Measurements from ENCODE around the gene PHACTR1. TPM values are rescaled to one million over a fixed set of nuclear protein-coding genes. Genes with fewer than 3 reads are reported as not detected.

PHACTR1 gene
- total and polyA plus RNA-seq, 2 donors, result 3.1 to 6.3 TPM

- peaks cover 27 to 47% of the 10 kb centered on the region in 2 donors for H3K36me3 ChIP-seq (ENCODE audit: control insufficient read depth in 2 of 2, insufficient read depth in 2 of 2, low read length in 1 of 2)
- H3K27ac ChIP-seq (ENCODE audit: low read depth in 1 of 2, low read length in 1 of 2), result no peak overlapping the region
- H3K27me3 ChIP-seq (ENCODE audit: control insufficient read depth in 2 of 2, insufficient read depth in 1 of 2, low read length in 1 of 2), result no peaks in the 10 kb centered on the region
- peaks cover 6 to 30% of the 10 kb centered on the region in 2 donors for H3K9me3 ChIP-seq (ENCODE audit: control insufficient read depth in 2 of 2, insufficient read depth in 1 of 2, low read length in 1 of 2)
- no peak for DNase-seq (ENCODE audit: low read depth in 6 of 9, low spot score in 9 of 9)
- no peaks in the 10 kb centered on the region for H3K4me1 ChIP-seq (ENCODE audit: control insufficient read depth in 2 of 2, insufficient read depth in 2 of 2, low read length in 2 of 2)
- 94% methylated on average over 9 of the region's 9 CpGs for WGBS
- H3K4me3 ChIP-seq (ENCODE audit: low read length in 2 of 2), result no peak overlapping the region
These were observed 573.3 kb downstream of the PHACTR1 start for GRCh38 chr6:13289789-13290318.

DNA sequence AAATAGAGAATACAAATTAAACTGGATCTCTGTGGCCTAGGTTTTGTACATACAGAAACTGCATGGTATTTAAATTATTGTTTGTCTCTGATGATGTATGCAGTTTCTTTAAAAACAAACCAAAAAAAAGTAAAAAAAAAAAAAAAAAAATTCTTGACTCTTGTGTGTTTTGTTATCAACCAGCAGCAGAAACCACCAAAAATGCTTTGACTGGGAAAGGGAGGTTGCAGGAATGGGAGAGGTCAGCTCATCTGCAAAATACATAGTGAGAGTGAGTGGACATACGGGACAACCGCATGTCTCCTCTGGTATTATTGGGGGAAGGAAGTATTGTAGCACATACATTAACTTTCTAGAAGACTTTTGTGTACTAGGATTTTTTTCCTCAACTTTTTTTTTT lies 573.8 kb downstream of the PHACTR1 start:
- Histone ChIP-seq H3K27ac (ENCODE audit: low read depth in 1 of 2, low read length in 1 of 2) (no peak overlapping the region), H3K9me3 (ENCODE audit: control insufficient read depth in 2 of 2, insufficient read depth in 1 of 2, low read length in 1 of 2) (peaks cover 6 to 30% of the 10 kb centered on the region in 2 donors), H3K4me3 (ENCODE audit: low read length in 2 of 2) (no peak overlapping the region), H3K36me3 (ENCODE audit: control insufficient read depth in 2 of 2, insufficient read depth in 2 of 2, low read length in 1 of 2) (peaks cover 32 to 48% of the 10 kb centered on the region in 2 donors), H3K4me1 (ENCODE audit: control insufficient read depth in 2 of 2, insufficient read depth in 2 of 2, low read length in 2 of 2) (no peaks in the 10 kb centered on the region), H3K27me3 (ENCODE audit: control insufficient read depth in 2 of 2, insufficient read depth in 1 of 2, low read length in 1 of 2) (no peaks in the 10 kb centered on the region)
- DNase-seq (ENCODE audit: low read depth in 6 of 9, low spot score in 9 of 9), result no peak
- WGBS, result 99% methylated on average over 2 of the region's 2 CpGs

DNA sequence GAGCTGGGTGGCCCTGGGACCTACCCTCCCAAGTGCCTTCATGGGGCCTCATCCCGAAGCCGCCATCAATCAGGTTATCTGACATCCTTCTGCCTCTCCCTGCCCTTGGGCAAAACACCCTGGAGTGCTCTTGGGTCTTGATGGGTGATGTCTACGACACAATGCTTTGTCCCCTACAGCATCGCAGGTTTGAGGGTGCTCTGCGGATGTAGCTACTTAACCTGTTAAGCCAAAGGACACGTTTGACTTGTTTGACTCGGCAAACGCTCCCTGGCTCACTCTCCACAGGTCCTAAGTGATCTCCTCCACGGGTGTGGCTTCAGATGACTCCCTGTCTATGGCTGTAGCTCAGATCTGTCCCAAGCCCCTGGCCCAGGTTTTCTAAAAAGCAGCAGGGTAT lies 576.2 kb downstream of the PHACTR1 start:
- DNase-seq (ENCODE audit: low read depth in 6 of 9, low spot score in 9 of 9), result no peak
- Histone ChIP-seq H3K27me3 (ENCODE audit: control insufficient read depth in 2 of 2, insufficient read depth in 1 of 2, low read length in 1 of 2) (no peaks in the 10 kb centered on the region), H3K4me3 (ENCODE audit: low read length in 2 of 2) (no peak overlapping the region), H3K27ac (ENCODE audit: low read depth in 1 of 2, low read length in 1 of 2) (no peak overlapping the region), H3K36me3 (ENCODE audit: control insufficient read depth in 2 of 2, insufficient read depth in 2 of 2, low read length in 1 of 2) (peaks cover 37 to 40% of the 10 kb centered on the region in 2 donors), H3K9me3 (ENCODE audit: control insufficient read depth in 2 of 2, insufficient read depth in 1 of 2, low read length in 1 of 2) (peaks cover 2 to 15% of the 10 kb centered on the region in 2 donors), H3K4me1 (ENCODE audit: control insufficient read depth in 2 of 2, insufficient read depth in 2 of 2, low read length in 2 of 2) (no peaks in the 10 kb centered on the region)
- WGBS, result 97% methylated on average over 9 of the region's 9 CpGs

DNA sequence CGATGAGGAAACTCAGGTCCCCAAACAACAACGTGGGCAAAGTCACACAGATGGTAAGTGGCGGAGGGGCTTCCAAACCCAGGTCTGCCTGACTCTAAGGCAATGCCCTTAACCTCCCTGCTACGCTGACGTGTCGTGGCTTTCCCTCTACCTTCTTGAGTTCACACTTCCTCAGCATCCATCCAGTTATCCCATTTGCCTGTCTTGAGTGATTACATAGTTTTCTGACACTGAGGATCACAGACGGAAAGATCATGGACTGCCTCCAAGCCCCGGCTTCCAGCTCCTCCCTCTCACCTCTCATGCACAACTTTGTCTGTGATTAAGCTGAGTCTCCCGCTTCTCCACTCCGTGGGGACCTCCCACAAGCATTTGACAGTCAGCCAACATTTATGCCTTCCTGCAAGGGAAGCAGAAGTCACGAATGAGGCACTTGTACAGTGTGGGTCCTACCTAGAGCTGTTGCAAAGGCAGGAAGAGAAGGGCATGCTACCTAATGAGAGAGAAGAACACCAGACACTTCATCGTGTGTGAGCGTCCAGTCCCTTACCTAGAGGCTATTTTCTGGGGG lies 578.0 kb downstream of the PHACTR1 start:
- H3K4me3 ChIP-seq (ENCODE audit: low read length in 2 of 2), result no peak overlapping the region
- no peak overlapping the region for H3K27ac ChIP-seq (ENCODE audit: low read depth in 1 of 2, low read length in 1 of 2)
- H3K36me3 ChIP-seq (ENCODE audit: control insufficient read depth in 2 of 2, insufficient read depth in 2 of 2, low read length in 1 of 2), result peaks cover 37 to 41% of the 10 kb centered on the region in 2 donors
- no peaks in the 10 kb centered on the region for H3K4me1 ChIP-seq (ENCODE audit: control insufficient read depth in 2 of 2, insufficient read depth in 2 of 2, low read length in 2 of 2)
- WGBS, result 83% methylated on average over 13 of the region's 13 CpGs
- DNase-seq (ENCODE audit: low read depth in 6 of 9, low spot score in 9 of 9), result no peak
- no peaks in the 10 kb centered on the region for H3K27me3 ChIP-seq (ENCODE audit: control insufficient read depth in 2 of 2, insufficient read depth in 1 of 2, low read length in 1 of 2)
- H3K9me3 ChIP-seq (ENCODE audit: control insufficient read depth in 2 of 2, insufficient read depth in 1 of 2, low read length in 1 of 2), result peaks cover 0 to 1% of the 10 kb centered on the region in 2 donors

DNA sequence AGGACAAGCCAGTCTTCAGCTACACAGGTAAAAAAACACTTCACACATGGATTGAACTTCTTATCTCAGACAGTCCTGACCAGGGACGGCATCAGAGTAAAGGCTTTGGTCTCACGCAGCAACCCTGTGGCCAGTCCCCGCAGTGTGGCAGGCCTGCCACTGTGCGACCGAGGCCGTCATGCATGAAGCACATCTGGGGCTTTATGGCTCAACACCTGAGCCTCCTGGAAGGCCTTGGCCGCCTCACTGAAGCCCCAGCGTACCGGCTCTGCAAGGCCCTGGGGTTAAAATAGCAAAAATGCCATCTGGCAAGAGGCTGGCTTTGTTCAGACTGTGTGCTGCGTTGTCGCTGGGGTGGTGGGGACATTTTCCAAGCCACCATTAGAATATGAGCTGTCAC lies 579.0 kb downstream of the PHACTR1 start:
- peaks cover 0 to 1% of the 10 kb centered on the region in 2 donors for H3K9me3 ChIP-seq (ENCODE audit: control insufficient read depth in 2 of 2, insufficient read depth in 1 of 2, low read length in 1 of 2)
- H3K4me3 ChIP-seq (ENCODE audit: low read length in 2 of 2), result no peak overlapping the region
- no peaks in the 10 kb centered on the region for H3K27me3 ChIP-seq (ENCODE audit: control insufficient read depth in 2 of 2, insufficient read depth in 1 of 2, low read length in 1 of 2)
- peaks cover 44 to 50% of the 10 kb centered on the region in 2 donors for H3K36me3 ChIP-seq (ENCODE audit: control insufficient read depth in 2 of 2, insufficient read depth in 2 of 2, low read length in 1 of 2)
- DNase-seq (ENCODE audit: low read depth in 6 of 9, low spot score in 9 of 9), result no peak
- H3K27ac ChIP-seq (ENCODE audit: low read depth in 1 of 2, low read length in 1 of 2), result no peak overlapping the region
- WGBS, result 97% methylated on average over 11 of the region's 11 CpGs
- no peaks in the 10 kb centered on the region for H3K4me1 ChIP-seq (ENCODE audit: control insufficient read depth in 2 of 2, insufficient read depth in 2 of 2, low read length in 2 of 2)

DNA sequence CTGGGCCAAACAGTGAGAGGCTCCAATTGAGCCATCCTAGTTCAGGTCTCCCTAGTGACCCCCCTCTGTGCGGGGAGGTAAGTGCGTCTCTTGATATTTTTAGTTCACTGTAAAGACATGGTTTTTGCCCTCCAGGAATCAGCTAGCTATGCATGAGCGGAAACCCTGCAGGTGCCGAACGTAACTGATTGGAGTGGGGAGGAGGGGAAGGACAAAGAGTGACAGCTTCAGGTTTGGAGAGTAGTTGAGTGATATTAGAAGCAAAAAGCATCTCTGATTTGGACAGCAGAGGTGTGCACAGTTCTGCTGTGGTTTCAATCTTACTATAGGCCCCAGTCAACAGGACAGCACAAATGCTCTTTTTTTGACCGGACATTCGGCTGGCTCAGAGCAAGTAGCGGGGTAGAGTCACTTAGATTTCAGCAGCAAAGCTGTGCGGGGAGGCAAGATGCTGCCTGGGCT lies 580.0 kb downstream of the PHACTR1 start:
- Histone ChIP-seq H3K27me3 (ENCODE audit: control insufficient read depth in 2 of 2, insufficient read depth in 1 of 2, low read length in 1 of 2) (no peaks in the 10 kb centered on the region), H3K4me1 (ENCODE audit: control insufficient read depth in 2 of 2, insufficient read depth in 2 of 2, low read length in 2 of 2) (no peaks in the 10 kb centered on the region), H3K9me3 (ENCODE audit: control insufficient read depth in 2 of 2, insufficient read depth in 1 of 2, low read length in 1 of 2) (no peaks in the 10 kb centered on the region), H3K36me3 (ENCODE audit: control insufficient read depth in 2 of 2, insufficient read depth in 2 of 2, low read length in 1 of 2) (peaks cover 39 to 55% of the 10 kb centered on the region in 2 donors), H3K4me3 (ENCODE audit: low read length in 2 of 2) (no peak overlapping the region), H3K27ac (ENCODE audit: low read depth in 1 of 2, low read length in 1 of 2) (no peak overlapping the region)
- DNase-seq (ENCODE audit: low read depth in 6 of 9, low spot score in 9 of 9), result no peak
- WGBS, result 94% methylated on average over 9 of the region's 9 CpGs

DNA sequence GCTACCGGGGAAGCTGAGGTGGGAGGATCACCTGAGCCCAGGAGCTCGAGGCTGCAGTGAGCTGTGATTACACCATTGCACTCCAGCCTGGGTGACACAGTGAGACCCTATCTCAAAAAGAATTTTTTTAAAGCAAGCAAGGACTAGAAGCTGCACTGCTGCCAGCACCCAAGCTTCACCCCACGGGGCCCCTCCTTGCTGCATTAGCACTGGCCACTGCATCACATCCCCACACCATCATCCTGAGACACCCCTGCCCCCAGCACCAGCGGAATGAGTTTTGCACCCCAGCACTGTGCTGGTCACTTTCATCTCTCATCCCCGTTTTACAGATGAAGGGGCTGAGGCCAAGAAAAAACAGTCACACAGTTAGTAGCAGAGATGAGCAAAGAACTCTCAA lies 580.8 kb downstream of the PHACTR1 start:
- H3K27ac ChIP-seq (ENCODE audit: low read depth in 1 of 2, low read length in 1 of 2), result no peak overlapping the region
- 98% methylated on average over 5 of the region's 5 CpGs for WGBS
- peaks cover 38 to 63% of the 10 kb centered on the region in 2 donors for H3K36me3 ChIP-seq (ENCODE audit: control insufficient read depth in 2 of 2, insufficient read depth in 2 of 2, low read length in 1 of 2)
- H3K4me3 ChIP-seq (ENCODE audit: low read length in 2 of 2), result no peak overlapping the region
- H3K4me1 ChIP-seq (ENCODE audit: control insufficient read depth in 2 of 2, insufficient read depth in 2 of 2, low read length in 2 of 2), result no peaks in the 10 kb centered on the region
- H3K9me3 ChIP-seq (ENCODE audit: control insufficient read depth in 2 of 2, insufficient read depth in 1 of 2, low read length in 1 of 2), result no peaks in the 10 kb centered on the region
- H3K27me3 ChIP-seq (ENCODE audit: control insufficient read depth in 2 of 2, insufficient read depth in 1 of 2, low read length in 1 of 2), result no peaks in the 10 kb centered on the region
- no peak for DNase-seq (ENCODE audit: low read depth in 6 of 9, low spot score in 9 of 9)

DNA sequence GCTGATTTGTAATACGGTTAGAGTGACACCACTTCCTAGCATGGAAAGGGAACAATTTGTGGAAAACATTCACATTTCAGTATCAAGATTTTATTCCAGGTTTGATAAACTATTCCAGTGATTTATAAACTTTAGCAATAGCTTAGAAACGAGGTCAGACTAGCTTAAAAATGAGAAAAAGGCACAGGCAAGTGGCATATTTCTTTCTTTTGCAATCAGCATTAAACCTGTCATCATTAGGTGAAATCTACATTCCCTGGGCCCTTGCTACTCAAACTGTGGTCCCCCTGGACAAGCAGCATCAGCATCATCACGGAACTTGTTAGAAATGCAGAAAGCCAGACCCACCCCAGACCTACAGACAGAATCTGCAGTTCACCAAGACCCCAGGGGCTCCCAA lies 581.9 kb downstream of the PHACTR1 start:
- Histone ChIP-seq H3K9me3 (ENCODE audit: control insufficient read depth in 2 of 2, insufficient read depth in 1 of 2, low read length in 1 of 2) (no peaks in the 10 kb centered on the region), H3K27me3 (ENCODE audit: control insufficient read depth in 2 of 2, insufficient read depth in 1 of 2, low read length in 1 of 2) (no peaks in the 10 kb centered on the region), H3K36me3 (ENCODE audit: control insufficient read depth in 2 of 2, insufficient read depth in 2 of 2, low read length in 1 of 2) (peaks cover 41 to 68% of the 10 kb centered on the region in 2 donors), H3K4me3 (ENCODE audit: low read length in 2 of 2) (no peak overlapping the region), H3K4me1 (ENCODE audit: control insufficient read depth in 2 of 2, insufficient read depth in 2 of 2, low read length in 2 of 2) (no peaks in the 10 kb centered on the region), H3K27ac (ENCODE audit: low read depth in 1 of 2, low read length in 1 of 2) (no peak overlapping the region)
- no peak for DNase-seq (ENCODE audit: low read depth in 6 of 9, low spot score in 9 of 9)
- WGBS, result 97% methylated on average over 3 of the region's 3 CpGs

DNA sequence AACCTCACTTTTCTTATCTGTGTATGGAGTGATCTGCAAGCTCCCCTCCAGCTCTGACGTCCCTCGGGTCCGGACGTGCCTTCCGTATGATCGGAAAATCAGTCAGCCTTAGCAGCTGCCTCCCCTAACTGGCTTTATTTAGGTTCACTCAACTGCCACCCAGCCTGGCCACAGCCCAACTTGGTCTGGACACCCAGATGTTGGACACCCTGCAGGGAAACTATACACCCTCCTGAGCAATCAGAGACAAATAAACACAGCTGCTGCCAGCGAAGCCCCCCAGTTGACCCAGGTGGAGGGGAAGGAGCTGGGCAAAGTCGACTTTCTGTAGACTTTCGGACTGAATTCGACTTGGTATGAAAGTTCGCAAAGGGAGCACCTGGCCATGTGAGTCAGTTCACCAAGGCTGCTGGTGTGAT lies 582.8 kb downstream of the PHACTR1 start:
- Histone ChIP-seq H3K4me3 (ENCODE audit: low read length in 2 of 2) (no peak overlapping the region), H3K4me1 (ENCODE audit: control insufficient read depth in 2 of 2, insufficient read depth in 2 of 2, low read length in 2 of 2) (no peaks in the 10 kb centered on the region), H3K27me3 (ENCODE audit: control insufficient read depth in 2 of 2, insufficient read depth in 1 of 2, low read length in 1 of 2) (no peaks in the 10 kb centered on the region), H3K36me3 (ENCODE audit: control insufficient read depth in 2 of 2, insufficient read depth in 2 of 2, low read length in 1 of 2) (peaks cover 41 to 69% of the 10 kb centered on the region in 2 donors), H3K27ac (ENCODE audit: low read depth in 1 of 2, low read length in 1 of 2) (no peak overlapping the region), H3K9me3 (ENCODE audit: control insufficient read depth in 2 of 2, insufficient read depth in 1 of 2, low read length in 1 of 2) (no peaks in the 10 kb centered on the region)
- no peak for DNase-seq (ENCODE audit: low read depth in 6 of 9, low spot score in 9 of 9)
- 93% methylated on average over 11 of the region's 11 CpGs for WGBS

Measured in thymus (tissue), 11 donors.